Left ventricle myocardium inferior (tissue), 1 donor: ENCODE results near the gene ALPP. TPM values are rescaled to one million over a fixed set of nuclear protein-coding genes. Genes with fewer than 3 reads are reported as not detected.
A peak's percentile ranks its signal among the peaks of the same experiment; 100 is the strongest.
"Not testable (repeated sequence)": the region's sequence is repeated elsewhere in the genome, so short reads cannot be mapped to it uniquely, and the experiment has no call there.

Source experiments
- DNase-seq: peaks from one replicate; pipeline ENCODE4 v3.0.0-alpha.2; 2020
- H3K27ac ChIP-seq: fragments of 200-600 bp; replicated peaks from 2 replicates; pipeline ENCODE4 v1.8.0; 2021
- H3K27me3 ChIP-seq: fragments of 200-600 bp; 2 replicates; pipeline ENCODE4 v1.8.0; 2021; ENCODE audit warnings: low read depth
- H3K36me3 ChIP-seq: fragments of 200-600 bp; 2 replicates; pipeline ENCODE4 v1.8.0; 2021
- H3K4me1 ChIP-seq: fragments of 200-600 bp; 2 replicates; pipeline ENCODE4 v1.8.0; 2021
- H3K4me3 ChIP-seq: fragments of 200-600 bp; 2 replicates; pipeline ENCODE4 v1.8.0; 2021; ENCODE audit warnings: mild to moderate bottlenecking, moderate library complexity
- H3K9me3 ChIP-seq: fragments of 200-600 bp; replicated peaks from 2 replicates; pipeline ENCODE4 v1.8.0; 2021
- CTCF ChIP-seq: fragments of 200-600 bp; IDR thresholded peaks from 2 replicates; pipeline ENCODE4 v1.8.0; 2021; ENCODE audit warnings: antibody characterized with exemption, mild to moderate bottlenecking, borderline replicate concordance
- intact Hi-C: fragments of 100-400 bp; cut with micrococcal nuclease; formaldehyde crosslinking; loops from one replicate; pipeline ENCODE4 v1.11.0; 2022
- long read RNA-seq: library from polyadenylated mRNA; unstranded; transcript quantifications from one replicate; pipeline ENCODE4 v2.0.0, GENCODE V29; 2021
- total RNA-seq: library from RNA; stranded (reverse); fragmentation: NEBNext Ultra II Directional; extraction: Animal tissue kit (Norgen Biotek cat#: 25700); gene quantifications from one replicate; pipeline ENCODE4 v1.2.1, GENCODE V29; 2021
- donor health status: DM: no; HTN: yes; CAD: no; lungs with severe emphysema.

ALPP gene
- total RNA-seq: not detected
- long read RNA-seq: 0 reads

GRCh38 chr2:232378735-232379151 is at the start of gene ALPP:
Gene ALPP (plus strand): TSS chr2:232378751. CDS start chr2:232378803, 52 bp downstream.
- intact Hi-C loops, H3K36me3 ChIP-seq, DNase-seq, H3K4me1 ChIP-seq, H3K4me3 ChIP-seq, H3K27ac ChIP-seq, H3K9me3 ChIP-seq: not testable (repeated sequence)
- peaks cover 83% of the 10 kb centered on the region for H3K27me3 ChIP-seq

- H3K4me3 ChIP-seq: no peak overlapping the region
- intact Hi-C loops: loop anchor here (10.0 kb wide), 1 partner anchor 405 kb away; the partner anchor contains the start of gene NPPC
- H3K27me3 ChIP-seq: no peaks in the 10 kb centered on the region
- H3K27ac ChIP-seq: no peak overlapping the region
- no peak for TF ChIP-seq CTCF
- no peaks in the 10 kb centered on the region for H3K9me3 ChIP-seq
- DNase-seq: no peak
- peaks cover 4% of the 10 kb centered on the region for H3K4me1 ChIP-seq
- H3K36me3 ChIP-seq: no peaks in the 10 kb centered on the region
Measured at GRCh38 chr2:232329716-232330067, 48.9 kb upstream of the ALPP start.

- Histone ChIP-seq H3K9me3 (no peaks in the 10 kb centered on the region), H3K27ac (no peak overlapping the region), H3K27me3 (no peaks in the 10 kb centered on the region), H3K4me3 (no peak overlapping the region), H3K36me3 (no peaks in the 10 kb centered on the region), H3K4me1 (peaks cover 4% of the 10 kb centered on the region)
- intact Hi-C loops: no loop called here
- TF ChIP-seq CTCF: no peak
- no peak for DNase-seq
Measured at GRCh38 chr2:232330068-232330999, 48.2 kb upstream of the ALPP start.

- H3K36me3 ChIP-seq, H3K4me1 ChIP-seq, H3K9me3 ChIP-seq, H3K27ac ChIP-seq, H3K27me3 ChIP-seq, intact Hi-C loops, H3K4me3 ChIP-seq: not testable (repeated sequence)
- peak; percentile 76 for DNase-seq
Measured at GRCh38 chr2:232331061-232331460, 47.5 kb upstream of the ALPP start.

- H3K27me3 ChIP-seq, H3K4me1 ChIP-seq, DNase-seq, H3K36me3 ChIP-seq, intact Hi-C loops, H3K27ac ChIP-seq, H3K4me3 ChIP-seq, H3K9me3 ChIP-seq: not testable (repeated sequence)
Measured at GRCh38 chr2:232331641-232332040, 46.9 kb upstream of the ALPP start.

GRCh38 chr2:232332244-232332939 is 46.2 kb upstream of the ALPP start:
- H3K4me3 ChIP-seq, intact Hi-C loops, DNase-seq, H3K9me3 ChIP-seq, H3K36me3 ChIP-seq, H3K4me1 ChIP-seq, H3K27ac ChIP-seq, H3K27me3 ChIP-seq: not testable (repeated sequence)

- no peak overlapping the region for H3K4me3 ChIP-seq
- peaks cover 6% of the 10 kb centered on the region for H3K36me3 ChIP-seq
- DNase-seq: no peak
- intact Hi-C loops: no loop called here
- H3K27ac ChIP-seq: no peak overlapping the region
- H3K27me3 ChIP-seq: no peaks in the 10 kb centered on the region
- H3K9me3 ChIP-seq: no peaks in the 10 kb centered on the region
- TF ChIP-seq CTCF: no peak
- peaks cover 4% of the 10 kb centered on the region for H3K4me1 ChIP-seq
Measured at GRCh38 chr2:232332940-232333259, 45.7 kb upstream of the ALPP start.
